HTR-8/SVneo (cell line): ENCODE results near the gene RALGPS1.

ENCODE experiments used
- DNase-seq: peaks from one replicate; pipeline ENCODE4 v3.0.0; 2011; ENCODE audit warnings: low spot score, mixed read lengths; ENCODE audit not compliant: insufficient read length
- FAIRE-seq: peaks from 2 replicates; lab custom pipeline; 2011; peaks lifted over from hg19 to GRCh38; lab: Jason Lieb, UNC

Gene RALGPS1

GRCh38 chr9:126904586-126904985 lies 10.0 kb upstream of the RALGPS1 start:
- no peak for FAIRE-seq

GRCh38 chr9:126906091-126906490 lies 8.5 kb upstream of the RALGPS1 start:
- FAIRE-seq = no peak
- DNase-seq = no peak

More at GRCh38 chr9:126904586-126904985, 10.0 kb upstream of the RALGPS1 start:
- DNase-seq = no peak

GRCh38 chr9:126907058-126907457 lies 7.5 kb upstream of the RALGPS1 start:
- no peak for FAIRE-seq
- no peak for DNase-seq

GRCh38 chr9:126915281-126915816 lies 767 bp downstream of the RALGPS1 start:
- FAIRE-seq (no peak), DNase-seq (no peak)

- DNase-seq = no peak
- FAIRE-seq = no peak
These were observed 1.4 kb downstream of the RALGPS1 start for GRCh38 chr9:126915846-126916543.

- no peak for FAIRE-seq
- DNase-seq = no peak
These were observed 2.3 kb downstream of the RALGPS1 start for GRCh38 chr9:126916909-126917308.

GRCh38 chr9:126919193-126919592 lies 4.6 kb downstream of the RALGPS1 start:
- FAIRE-seq (no peak), DNase-seq (no peak)

- DNase-seq (no peak), FAIRE-seq (no peak)
These were observed 11.3 kb downstream of the RALGPS1 start for GRCh38 chr9:126925876-126926275.

GRCh38 chr9:126926364-126926763 lies 11.8 kb downstream of the RALGPS1 start:
- FAIRE-seq = no peak

GRCh38 chr9:126927419-126927818 lies 12.8 kb downstream of the RALGPS1 start:
- FAIRE-seq (no peak), DNase-seq (no peak)

More at GRCh38 chr9:126926364-126926763, 11.8 kb downstream of the RALGPS1 start:
- DNase-seq = no peak

GRCh38 chr9:126932871-126933321 lies 18.3 kb downstream of the RALGPS1 start:
- no peak for FAIRE-seq
- no peak for DNase-seq

GRCh38 chr9:126933334-126933980 lies 18.9 kb downstream of the RALGPS1 start:
- FAIRE-seq (no peak), DNase-seq (no peak)

- DNase-seq = no peak
- FAIRE-seq = no peak
These were observed 19.9 kb downstream of the RALGPS1 start for GRCh38 chr9:126934441-126934840.

- no peak for DNase-seq
- no peak for FAIRE-seq
These were observed 21.0 kb downstream of the RALGPS1 start for GRCh38 chr9:126935630-126936029.

GRCh38 chr9:126937444-126937843 lies 22.9 kb downstream of the RALGPS1 start:
- FAIRE-seq = no peak
- DNase-seq = no peak

GRCh38 chr9:126938327-126938726 lies 23.7 kb downstream of the RALGPS1 start:
- DNase-seq (no peak), FAIRE-seq (no peak)

GRCh38 chr9:126939821-126940221 lies 25.2 kb downstream of the RALGPS1 start:
- DNase-seq = no peak
- no peak for FAIRE-seq

- FAIRE-seq (no peak), DNase-seq (no peak)
These were observed 27.8 kb downstream of the RALGPS1 start for GRCh38 chr9:126942399-126942798.

- DNase-seq (no peak), FAIRE-seq (no peak)
These were observed 31.1 kb downstream of the RALGPS1 start for GRCh38 chr9:126945682-126946081.

GRCh38 chr9:126947529-126947928 lies 32.9 kb downstream of the RALGPS1 start:
- DNase-seq (no peak), FAIRE-seq (no peak)

- FAIRE-seq = no peak
- DNase-seq = no peak
These were observed 37.8 kb downstream of the RALGPS1 start for GRCh38 chr9:126952205-126952977.
